Effector memory CD8-positive, alpha-beta T cell (primary cell): ENCODE results near the gene MAGI1.
"Not testable (repeated sequence)": the region's sequence is repeated elsewhere in the genome, so short reads cannot be mapped to it uniquely, and the experiment has no call there.

Source experiments
- ATAC-seq: fragments of 150-1000 bp; cut with Tn5 transposase; replicated peaks from 2 replicates; pipeline ENCODE4 v1.10.0; 2021; ENCODE audit warnings: mild to moderate bottlenecking, moderate library complexity
- DNase-seq, 3 experiments: peaks; one replicate each; pipeline ENCODE4 v3.0.0; 2021
- H3K27ac Mint-ChIP-seq, 2 donors: one replicate each; pipeline ENCODE4 v1.8.0; 2022; ENCODE audit warnings: mild to moderate bottlenecking in 2 of 2, mixed read lengths in 2 of 2, moderate library complexity in 2 of 2
- H3K27me3 Mint-ChIP-seq, 2 donors: one replicate each; pipeline ENCODE4 v1.8.0; 2022; ENCODE audit warnings: mixed read lengths in 2 of 2
- H3K36me3 Mint-ChIP-seq: one replicate; pipeline ENCODE4 v1.8.0; 2022; ENCODE audit warnings: mild to moderate bottlenecking, moderate library complexity, mixed read lengths; ENCODE audit not compliant: insufficient read depth
- H3K4me1 Mint-ChIP-seq, 2 donors: one replicate each; pipeline ENCODE4 v1.8.0; 2022; ENCODE audit warnings: low read depth in 2 of 2, mixed read lengths in 2 of 2
- H3K4me3 Mint-ChIP-seq, 2 donors: one replicate each; pipeline ENCODE4 v1.8.0; 2022; ENCODE audit warnings: mild to moderate bottlenecking in 2 of 2, mixed read lengths in 2 of 2, moderate library complexity in 2 of 2
- H3K9me3 Mint-ChIP-seq, 2 donors: one replicate each; pipeline ENCODE4 v1.8.0; 2022; ENCODE audit warnings: mixed read lengths in 2 of 2

Gene MAGI1

GRCh38 chr3:66053550-66054094, 14.9 kb upstream of the MAGI1 start:
- Mint-ChIP-seq H3K9me3 (no peaks in the 10 kb centered on the region), H3K27me3 (peaks cover 0 to 6% of the 10 kb centered on the region in 2 donors), H3K4me3 (no peak overlapping the region), H3K27ac (no peak overlapping the region), H3K36me3 (no peaks in the 10 kb centered on the region), H3K4me1 (no peaks in the 10 kb centered on the region)
- DNase-seq (no peak), ATAC-seq (no peak)

GRCh38 chr3:66052721-66053549, 14.2 kb upstream of the MAGI1 start:
- H3K4me1 Mint-ChIP-seq: no peaks in the 10 kb centered on the region
- H3K27me3 Mint-ChIP-seq: peaks cover 0 to 6% of the 10 kb centered on the region in 2 donors

DNA sequence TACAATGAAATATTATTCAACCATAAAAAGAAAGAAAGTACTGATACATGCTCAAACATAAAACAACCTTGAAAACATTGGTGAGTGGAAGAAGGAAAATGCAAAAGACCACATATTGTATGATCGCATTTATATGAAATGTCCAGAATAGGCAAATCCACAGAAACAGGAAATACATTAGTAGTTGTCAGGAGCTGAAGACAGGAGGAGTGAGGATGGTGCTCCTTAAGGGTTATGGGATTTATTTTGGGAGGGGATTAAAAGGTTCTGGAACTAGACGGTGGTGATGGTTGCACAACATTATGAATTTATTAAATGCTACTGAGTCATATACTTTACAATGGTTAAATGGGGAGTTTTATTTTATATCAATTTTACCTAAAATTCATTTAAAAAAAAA, 12.1 kb upstream of the MAGI1 start:
- DNase-seq: no peak
- no peak for ATAC-seq
- Mint-ChIP-seq H3K4me1 (no peaks in the 10 kb centered on the region), H3K4me3 (no peak overlapping the region), H3K27ac (no peak overlapping the region), H3K9me3 (no peaks in the 10 kb centered on the region), H3K36me3 (no peaks in the 10 kb centered on the region), H3K27me3 (peaks cover 0 to 6% of the 10 kb centered on the region in 2 donors)

More at GRCh38 chr3:66052721-66053549, 14.2 kb upstream of the MAGI1 start:
- no peak overlapping the region for H3K27ac Mint-ChIP-seq
- H3K36me3 Mint-ChIP-seq: no peaks in the 10 kb centered on the region
- no peak overlapping the region for H3K4me3 Mint-ChIP-seq
- no peaks in the 10 kb centered on the region for H3K9me3 Mint-ChIP-seq
- DNase-seq: no peak
- no peak for ATAC-seq

GRCh38 chr3:66048051-66048395, 9.3 kb upstream of the MAGI1 start:
- DNase-seq: no peak
- no peak overlapping the region for H3K27ac Mint-ChIP-seq
- H3K27me3 Mint-ChIP-seq: peaks cover 0 to 6% of the 10 kb centered on the region in 2 donors
- H3K4me3 Mint-ChIP-seq: no peak overlapping the region
- H3K4me1 Mint-ChIP-seq: no peaks in the 10 kb centered on the region
- H3K9me3 Mint-ChIP-seq: no peaks in the 10 kb centered on the region
- H3K36me3 Mint-ChIP-seq: no peaks in the 10 kb centered on the region
- ATAC-seq: no peak

- H3K27ac Mint-ChIP-seq: no peak overlapping the region
- no peaks in the 10 kb centered on the region for H3K9me3 Mint-ChIP-seq
- peaks cover 0 to 6% of the 10 kb centered on the region in 2 donors for H3K27me3 Mint-ChIP-seq
- DNase-seq (no peak), ATAC-seq (no peak)
- H3K36me3 Mint-ChIP-seq: no peaks in the 10 kb centered on the region
- no peak overlapping the region for H3K4me3 Mint-ChIP-seq
- H3K4me1 Mint-ChIP-seq: no peaks in the 10 kb centered on the region
Measured at GRCh38 chr3:66047311-66048050, 8.8 kb upstream of the MAGI1 start.

DNA sequence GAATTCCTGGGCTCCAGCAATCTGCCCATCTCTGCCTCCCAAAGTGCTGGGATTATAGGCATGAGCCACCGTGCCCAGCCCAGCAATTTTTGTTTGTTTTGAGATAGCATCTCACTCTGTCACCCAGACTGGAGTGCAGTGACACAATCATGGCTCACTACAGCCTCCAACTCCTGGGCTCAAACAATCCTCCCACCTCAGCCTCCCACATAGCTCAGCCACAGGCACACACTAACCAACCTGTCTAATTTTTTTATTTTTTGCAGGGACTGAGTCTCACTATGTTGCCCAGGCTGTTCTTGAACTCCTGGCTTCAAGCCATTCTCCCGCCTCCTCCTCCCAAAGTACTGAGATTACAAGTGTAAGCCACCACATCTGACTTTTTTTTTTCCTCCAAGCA, 7.6 kb upstream of the MAGI1 start:
- not testable (repeated sequence) for H3K9me3 Mint-ChIP-seq, H3K4me3 Mint-ChIP-seq, H3K4me1 Mint-ChIP-seq, H3K36me3 Mint-ChIP-seq, H3K27me3 Mint-ChIP-seq, ATAC-seq, H3K27ac Mint-ChIP-seq, DNase-seq

GRCh38 chr3:66041828-66042227, 3.1 kb upstream of the MAGI1 start:
- DNase-seq (no peak), ATAC-seq (no peak)
- peaks cover 7 to 15% of the 10 kb centered on the region in 2 donors for H3K4me1 Mint-ChIP-seq
- H3K27ac Mint-ChIP-seq: no peak overlapping the region
- H3K9me3 Mint-ChIP-seq: no peaks in the 10 kb centered on the region
- no peaks in the 10 kb centered on the region for H3K36me3 Mint-ChIP-seq
- peaks cover 46 to 51% of the 10 kb centered on the region in 2 donors for H3K27me3 Mint-ChIP-seq
- H3K4me3 Mint-ChIP-seq: no peak overlapping the region

GRCh38 chr3:66041116-66041515, 2.4 kb upstream of the MAGI1 start:
- Mint-ChIP-seq H3K4me1 (peaks cover 7 to 15% of the 10 kb centered on the region in 2 donors), H3K9me3 (no peaks in the 10 kb centered on the region), H3K27me3 (peaks cover 53 to 58% of the 10 kb centered on the region in 2 donors), H3K4me3 (no peak overlapping the region), H3K27ac (no peak overlapping the region), H3K36me3 (no peaks in the 10 kb centered on the region)
- ATAC-seq: no peak
- no peak for DNase-seq

GRCh38 chr3:66039590-66039887, 821 bp upstream of the MAGI1 start:
- Mint-ChIP-seq H3K36me3 (no peaks in the 10 kb centered on the region), H3K27me3 (peaks cover 63 to 74% of the 10 kb centered on the region in 2 donors), H3K27ac (no peak overlapping the region), H3K4me1 (peaks cover 7 to 15% of the 10 kb centered on the region in 2 donors), H3K4me3 (peak overlapping the region; percentile 74 to 79), H3K9me3 (no peaks in the 10 kb centered on the region)
- no peak for ATAC-seq
- no peak for DNase-seq

DNA sequence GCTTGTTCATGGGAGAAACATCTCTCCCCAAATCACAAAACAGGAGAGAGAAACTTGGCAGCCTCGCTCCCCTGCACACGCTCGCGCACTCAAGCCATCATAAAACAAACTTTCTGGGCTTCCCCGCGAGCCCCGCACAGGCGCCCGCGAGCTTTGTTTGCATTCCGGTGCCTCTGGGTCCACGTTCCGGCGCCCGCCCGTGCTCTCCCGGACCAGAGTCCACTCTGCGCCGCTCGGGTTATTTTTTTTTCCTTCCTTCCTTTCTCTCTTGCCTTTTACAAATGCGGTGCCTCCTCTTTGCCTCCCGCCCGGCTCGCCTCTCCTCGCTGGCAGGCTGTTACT, 363 bp downstream of the MAGI1 start:
- no peak for ATAC-seq
- H3K4me3 Mint-ChIP-seq: peak overlapping the region; percentile 74 to 79
- H3K27me3 Mint-ChIP-seq: peaks cover 63 to 78% of the 10 kb centered on the region in 2 donors
- H3K9me3 Mint-ChIP-seq: no peaks in the 10 kb centered on the region
- no peaks in the 10 kb centered on the region for H3K36me3 Mint-ChIP-seq
- DNase-seq: no peak
- H3K4me1 Mint-ChIP-seq: peaks cover 7 to 15% of the 10 kb centered on the region in 2 donors
- H3K27ac Mint-ChIP-seq: no peak overlapping the region

DNA sequence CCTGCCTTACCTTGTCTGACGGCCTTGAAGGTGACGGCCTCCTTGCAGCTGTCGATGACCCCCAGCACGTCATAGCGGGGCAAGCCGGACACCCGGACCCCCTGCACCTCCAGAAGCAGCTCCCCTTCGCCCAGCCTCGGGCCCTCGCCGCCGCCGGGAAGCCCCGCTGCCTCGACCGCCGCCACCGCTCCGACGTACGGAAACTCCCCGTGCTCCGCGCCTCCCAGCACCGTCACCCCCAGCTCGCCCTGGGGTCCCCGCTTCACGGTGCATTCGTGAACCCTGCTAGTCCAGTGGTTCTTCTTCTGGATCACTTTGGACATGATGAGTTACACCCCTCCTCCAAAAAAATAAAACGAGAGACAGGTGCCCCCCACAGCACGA, 740 bp downstream of the MAGI1 start:
- Mint-ChIP-seq H3K27ac (no peak overlapping the region), H3K9me3 (no peaks in the 10 kb centered on the region), H3K4me3 (peak overlapping the region; percentile 74 to 79), H3K4me1 (peaks cover 7 to 15% of the 10 kb centered on the region in 2 donors), H3K36me3 (no peaks in the 10 kb centered on the region), H3K27me3 (peaks cover 63 to 78% of the 10 kb centered on the region in 2 donors)
- ATAC-seq (no peak), DNase-seq (no peak)

DNA sequence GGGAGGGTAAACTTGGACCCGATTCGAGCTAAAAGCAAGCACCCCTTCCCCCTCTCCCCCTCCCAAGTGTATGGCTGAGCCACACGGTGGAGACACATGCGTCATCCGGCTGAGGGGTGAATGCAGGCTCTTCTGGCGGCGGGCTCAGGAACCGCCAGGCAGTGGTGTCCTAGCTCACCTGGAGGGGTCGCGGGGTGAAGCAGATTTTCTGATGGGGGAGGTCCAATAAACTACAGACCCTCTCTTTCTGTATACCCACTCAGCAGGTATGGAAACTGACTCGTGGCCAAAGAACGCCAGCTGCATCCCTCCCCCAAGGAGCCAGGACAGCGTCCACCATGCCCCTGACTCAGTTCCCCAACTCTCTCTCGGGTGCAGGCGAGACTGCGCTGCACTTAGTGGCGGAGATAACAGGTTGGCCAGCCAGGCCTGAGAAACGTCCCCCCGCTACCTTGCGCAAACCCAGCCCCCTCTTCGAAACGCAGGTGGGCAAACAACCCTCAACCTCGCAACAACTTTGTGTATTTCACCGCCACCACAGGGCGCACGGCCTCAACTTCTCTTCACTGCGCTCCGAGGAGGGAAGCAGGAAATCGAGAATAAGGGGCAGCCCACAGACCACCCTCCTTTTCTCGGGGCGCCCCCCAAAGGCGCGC, 1.3 kb downstream of the MAGI1 start:
- peak overlapping the region; percentile 74 to 79 for H3K4me3 Mint-ChIP-seq
- ATAC-seq: no peak
- no peaks in the 10 kb centered on the region for H3K9me3 Mint-ChIP-seq
- peaks cover 63 to 78% of the 10 kb centered on the region in 2 donors for H3K27me3 Mint-ChIP-seq
- H3K4me1 Mint-ChIP-seq: peaks cover 7 to 15% of the 10 kb centered on the region in 2 donors
- no peak for DNase-seq
- H3K27ac Mint-ChIP-seq: no peak overlapping the region
- H3K36me3 Mint-ChIP-seq: no peaks in the 10 kb centered on the region

GRCh38 chr3:66036586-66037148, 2.1 kb downstream of the MAGI1 start:
- Mint-ChIP-seq H3K27me3 (peaks cover 65 to 75% of the 10 kb centered on the region in 2 donors), H3K36me3 (no peaks in the 10 kb centered on the region), H3K27ac (no peak overlapping the region), H3K4me3 (no peak overlapping the region), H3K9me3 (no peaks in the 10 kb centered on the region), H3K4me1 (peaks cover 7 to 15% of the 10 kb centered on the region in 2 donors)
- no peak for DNase-seq
- no peak for ATAC-seq
